GM12875 (cell line): ENCODE results near the gene DENND5A.
A peak's percentile ranks its signal among the peaks of the same experiment; 100 is the strongest.
"Not testable (repeated sequence)": the region's sequence is repeated elsewhere in the genome, so short reads cannot be mapped to it uniquely, and the experiment has no call there.

Experiments
- H3K4me3 ChIP-seq: one replicate; pipeline ENCODE4 v1.5.1; 2011; ENCODE audit warnings: low read depth, low read length, control low read depth
- CTCF ChIP-seq: IDR thresholded peaks from 2 replicates; pipeline ENCODE4 v1.5.1; 2011; ENCODE audit warnings: low read depth, mild to moderate bottlenecking, control low read depth, inconsistent platforms, low read length, moderate library complexity, borderline replicate concordance; ENCODE audit not compliant: insufficient read depth

The DENND5A gene

GRCh38 chr11:9264316-9265210, 587 bp downstream of the DENND5A start:
- no peak for TF ChIP-seq CTCF

DNA sequence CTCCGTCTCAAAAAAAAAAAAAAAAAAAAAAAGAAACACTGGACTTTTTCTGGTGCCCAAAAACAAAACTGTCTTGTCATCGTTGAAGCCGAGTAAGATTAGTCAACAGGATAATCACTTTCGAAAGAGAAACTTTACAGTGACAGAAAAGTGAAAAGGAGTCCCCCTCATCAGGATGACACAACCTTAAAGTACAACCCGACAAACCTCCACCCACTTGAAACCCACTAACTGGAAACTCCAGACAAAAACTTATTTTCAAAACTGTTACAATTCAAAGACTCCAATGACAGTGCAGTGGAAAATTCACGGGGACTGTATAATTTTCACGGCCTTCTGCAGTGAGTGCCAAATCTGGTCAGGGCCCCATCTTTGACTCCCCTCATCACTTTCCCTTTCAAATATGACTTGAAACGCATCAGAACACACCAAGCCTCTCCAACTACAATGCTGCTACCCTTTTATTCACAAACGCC, 1.3 kb downstream of the DENND5A start:
- no peak for TF ChIP-seq CTCF

More at GRCh38 chr11:9264316-9265210, 587 bp downstream of the DENND5A start:
- H3K4me3 ChIP-seq, result peak overlapping the region; percentile 71

DNA sequence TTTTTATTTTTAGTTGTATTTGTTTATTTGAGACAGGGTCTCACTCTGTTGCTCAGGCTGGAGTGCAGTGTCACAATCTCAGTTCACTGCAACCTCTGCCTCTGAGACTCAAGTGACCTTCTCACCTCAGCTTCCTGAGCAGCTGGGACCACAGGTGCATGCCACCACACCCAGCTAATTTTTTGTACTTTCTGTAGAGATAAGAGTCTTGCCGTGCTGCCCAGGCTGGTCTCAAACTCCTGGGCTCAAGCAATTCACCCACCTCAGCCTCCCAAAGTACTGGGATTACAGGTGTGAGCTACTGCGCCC, 4.4 kb downstream of the DENND5A start:
- not testable (repeated sequence) for H3K4me3 ChIP-seq

More for the DNA sequence above, 1.3 kb downstream of the DENND5A start:
- peak overlapping the region; percentile 71 for H3K4me3 ChIP-seq

- no peak overlapping the region for H3K4me3 ChIP-seq
These were observed 4.9 kb downstream of the DENND5A start for GRCh38 chr11:9259981-9260837.

GRCh38 chr11:9258279-9258678, 6.9 kb downstream of the DENND5A start:
- not testable (repeated sequence) for H3K4me3 ChIP-seq

More at GRCh38 chr11:9259981-9260837, 4.9 kb downstream of the DENND5A start:
- TF ChIP-seq CTCF, result peak; percentile 33; the same call in 1 of the 2 replicates

DNA sequence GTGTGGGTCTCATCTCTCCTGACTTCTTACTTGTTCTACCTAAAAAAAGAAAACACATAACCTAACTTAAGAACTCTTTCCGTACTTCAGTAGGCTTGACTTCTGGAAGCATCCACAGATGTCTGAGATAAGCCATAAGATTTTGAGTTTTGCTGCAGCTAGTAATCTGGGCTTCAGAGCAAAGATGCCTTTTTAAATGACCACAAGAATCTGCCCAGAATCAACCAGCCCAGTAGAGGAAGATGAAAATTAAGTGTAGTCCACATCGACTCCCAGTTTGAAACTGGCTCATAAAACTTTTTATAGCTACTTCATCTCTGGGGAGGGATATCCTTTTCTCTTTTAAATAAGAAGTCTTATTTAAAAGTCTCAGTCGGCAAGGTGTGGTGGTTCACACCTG, 10.7 kb downstream of the DENND5A start:
- TF ChIP-seq CTCF, result no peak
- H3K4me3 ChIP-seq, result no peak overlapping the region

GRCh38 chr11:9253086-9253485, 12.1 kb downstream of the DENND5A start:
- no peak overlapping the region for H3K4me3 ChIP-seq
- TF ChIP-seq CTCF, result no peak

- no peak for TF ChIP-seq CTCF
- no peak overlapping the region for H3K4me3 ChIP-seq
These were observed 13.8 kb downstream of the DENND5A start for GRCh38 chr11:9251311-9251710.
